ENCODE results near the gene MYEOV. TPM values are rescaled to one million over a fixed set of nuclear protein-coding genes. Genes with fewer than 3 reads are reported as not detected.

Gene MYEOV
- total RNA-seq, 1 donor from 2014 or later = not detected

- DNase-seq = no peak
Measured at GRCh38 chr11:69287968-69288882, 5.7 kb upstream of the MYEOV start.

GRCh38 chr11:69288883-69289242 is 5.1 kb upstream of the MYEOV start:
- no peak for DNase-seq

GRCh38 chr11:69290806-69291205 is 3.1 kb upstream of the MYEOV start:
- no peak for DNase-seq

GRCh38 chr11:69291459-69292110 is 2.4 kb upstream of the MYEOV start:
- DNase-seq = no peak

- no peak for DNase-seq
Measured at GRCh38 chr11:69292221-69292648, 1.7 kb upstream of the MYEOV start.

- DNase-seq = no peak
Measured at GRCh38 chr11:69293087-69293486, 868 bp upstream of the MYEOV start.

- DNase-seq = no peak
Measured at GRCh38 chr11:69294571-69295078, 670 bp downstream of the MYEOV start.

GRCh38 chr11:69295079-69295994 is 1.4 kb downstream of the MYEOV start:
- DNase-seq = no peak

- no peak for DNase-seq
Measured at GRCh38 chr11:69295995-69296889, 2.3 kb downstream of the MYEOV start.

- DNase-seq = peak; percentile 43
Measured at GRCh38 chr11:69296890-69297786, 3.2 kb downstream of the MYEOV start.

- DNase-seq = no peak
Measured at GRCh38 chr11:69297787-69298266, 3.9 kb downstream of the MYEOV start.

GRCh38 chr11:69298267-69299022 is 4.5 kb downstream of the MYEOV start:
- no peak for DNase-seq

- DNase-seq = no peak
Measured at GRCh38 chr11:69299023-69299461, 5.1 kb downstream of the MYEOV start.

GRCh38 chr11:69299572-69299971 is 5.6 kb downstream of the MYEOV start:
- DNase-seq = no peak

- DNase-seq = no peak
Measured at GRCh38 chr11:69300120-69301060, 6.4 kb downstream of the MYEOV start.

GRCh38 chr11:69301081-69301454 is 7.1 kb downstream of the MYEOV start:
- DNase-seq = no peak

- DNase-seq = no peak
Measured at GRCh38 chr11:69301455-69302401, 7.8 kb downstream of the MYEOV start.
